ENCODE data around the gene TMUB2.
A peak's percentile ranks its signal among the peaks of the same experiment; 100 is the strongest.
"Not testable (repeated sequence)": the region's sequence is repeated elsewhere in the genome, so short reads cannot be mapped to it uniquely, and the experiment has no call there.

TMUB2 gene

GRCh38 chr17:44219616-44220212 lies 32.9 kb downstream of the TMUB2 start, which contains the start of gene UBTF:
TSS of gene UBTF (minus strand) at chr17:44219675. CDS start at chr17:44218229, 1,446 bp downstream.
- no peak for DNase-seq

- no peak for DNase-seq
Measured at GRCh38 chr17:44220213-44221083, 33.7 kb downstream of the TMUB2 start.

GRCh38 chr17:44221084-44221861 lies 34.5 kb downstream of the TMUB2 start:
- DNase-seq = peak; percentile 37

- DNase-seq = no peak
Measured at GRCh38 chr17:44221862-44222111, 35.0 kb downstream of the TMUB2 start.

- no peak for DNase-seq
Measured at GRCh38 chr17:44222112-44222869, 35.5 kb downstream of the TMUB2 start.

DNA sequence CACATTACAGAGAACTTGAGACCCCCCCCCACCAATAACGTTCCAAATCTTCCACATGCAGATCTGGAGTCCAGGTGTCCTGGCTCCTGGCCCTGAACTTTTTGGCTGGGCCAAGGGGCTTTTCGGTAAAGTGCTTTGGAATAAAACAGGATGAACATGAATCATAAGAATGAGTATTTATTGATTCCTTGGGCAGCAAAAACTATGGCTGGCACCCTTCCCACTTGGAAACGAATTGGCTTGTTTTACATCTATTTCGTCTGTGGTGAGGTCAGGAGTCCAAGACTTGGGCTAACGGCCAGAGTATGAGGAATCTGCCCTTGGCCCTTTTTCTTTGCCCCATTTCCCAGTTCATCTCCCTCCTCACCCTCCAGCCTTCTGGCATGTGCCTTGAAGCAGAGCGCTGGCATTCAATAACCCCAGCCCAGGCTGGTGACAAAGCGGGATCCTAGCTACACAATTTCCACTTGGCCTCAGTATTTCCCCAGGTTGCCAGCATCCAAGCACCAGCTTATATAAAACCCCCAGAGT lies 36.8 kb downstream of the TMUB2 start:
- DNase-seq = no peak

DNA sequence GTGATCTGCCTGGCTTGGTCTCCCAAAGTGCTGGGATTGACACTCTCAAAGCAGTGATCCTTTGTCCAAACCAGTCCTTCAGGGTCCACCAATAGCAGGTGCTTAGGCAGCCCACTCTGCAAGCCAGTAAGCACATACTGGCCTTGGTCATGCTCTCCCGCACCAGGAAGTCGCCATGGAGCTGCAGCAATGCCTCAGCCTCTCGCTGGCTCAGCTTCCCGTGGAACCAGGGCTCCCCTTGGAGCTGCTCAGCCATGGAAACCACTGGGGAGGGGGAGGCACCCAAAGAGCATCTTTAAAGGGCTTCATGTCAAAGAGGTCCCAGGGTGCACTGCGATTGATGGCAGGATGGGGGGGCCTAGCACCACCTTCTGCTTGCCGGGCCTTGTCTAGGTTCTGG lies 42.3 kb downstream of the TMUB2 start:
- no peak for DNase-seq

DNA sequence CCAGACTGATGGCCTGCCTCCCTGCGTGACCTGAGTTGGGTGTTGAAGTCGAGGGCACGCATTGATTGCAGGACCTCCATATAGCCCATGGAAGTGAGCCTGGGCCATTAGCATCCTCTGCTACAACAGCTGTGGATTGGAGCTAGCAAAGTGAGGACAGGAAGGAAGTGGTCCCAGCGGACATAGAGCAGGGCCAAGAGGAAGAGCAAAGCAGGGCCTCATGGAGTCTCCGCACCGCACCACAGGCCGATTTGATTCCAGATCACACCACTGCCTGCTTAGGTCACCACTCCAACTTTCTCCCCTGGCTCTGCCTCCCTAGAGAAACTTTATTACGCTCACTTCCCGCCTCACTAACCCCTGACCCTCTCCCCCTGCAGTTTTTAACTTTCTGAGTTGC lies 43.4 kb downstream of the TMUB2 start:
- DNase-seq = no peak

- DNase-seq = no peak
Measured at GRCh38 chr17:44232061-44232460, 45.3 kb downstream of the TMUB2 start.

- DNase-seq = no peak
Measured at GRCh38 chr17:44233582-44233981, 46.8 kb downstream of the TMUB2 start.

DNA sequence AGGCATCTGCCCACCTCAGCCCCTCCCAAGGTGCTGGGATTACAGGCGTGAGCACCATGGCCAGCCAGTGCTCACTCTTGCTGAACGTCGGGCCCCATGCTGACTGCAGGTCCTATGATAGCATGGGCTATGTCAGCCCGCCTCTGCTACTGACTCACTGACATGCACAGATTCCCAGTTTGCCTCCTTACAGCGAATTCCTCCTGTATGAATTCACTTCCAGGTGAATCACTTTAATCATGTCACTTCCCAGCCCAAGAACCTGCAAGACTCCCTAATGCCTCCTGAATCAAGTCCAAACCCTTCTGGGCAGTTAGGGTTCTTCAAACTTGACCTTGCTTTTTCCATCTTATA lies 48.8 kb downstream of the TMUB2 start:
- no peak for DNase-seq

- no peak for DNase-seq
Measured at GRCh38 chr17:44236444-44236991, 49.7 kb downstream of the TMUB2 start.

GRCh38 chr17:44237886-44238285 lies 51.1 kb downstream of the TMUB2 start:
- not testable (repeated sequence) for DNase-seq

DNA sequence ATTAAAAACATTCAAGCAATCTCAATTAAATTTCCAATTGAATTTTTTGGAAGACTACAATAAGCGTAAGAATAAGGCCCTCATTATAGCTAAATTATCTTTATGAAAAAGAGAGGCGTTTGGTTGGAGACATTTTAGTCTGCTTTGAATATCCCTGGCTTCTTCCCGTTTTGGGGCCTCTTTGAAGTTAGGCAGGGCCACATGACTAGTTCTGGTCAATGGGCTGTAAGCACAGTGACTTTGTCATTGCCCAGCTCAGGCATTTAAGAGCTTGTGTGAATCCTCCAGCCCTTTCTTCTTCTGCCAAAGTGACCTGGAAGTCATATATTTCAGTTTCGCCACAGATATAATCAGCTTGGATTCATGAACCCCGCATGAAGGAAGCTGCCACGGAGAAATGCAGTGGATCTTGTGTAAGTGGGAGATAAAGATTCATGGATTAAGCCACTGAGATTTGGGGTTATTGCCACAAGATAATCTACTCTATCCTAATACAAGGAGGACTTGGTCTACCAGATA lies 54.4 kb downstream of the TMUB2 start:
- no peak for DNase-seq
